NB4 (cell line): ENCODE measurements around the gene TRIM45.

Source experiments
- MYC ChIP-seq: IDR thresholded peaks from 2 replicates; pipeline ENCODE4 v1.6.1; 2011; ENCODE audit warnings: low read depth, low read length
- POLR2A ChIP-seq: IDR thresholded peaks from 2 replicates; pipeline ENCODE4 v1.6.1; 2011; ENCODE audit warnings: mild to moderate bottlenecking; ENCODE audit not compliant: insufficient read length; ENCODE audit errors: extremely low read depth
- TF ChIP-seq, protein P1 (sequence below): IDR thresholded peaks from one replicate; pipeline ENCODE4 v1.5.1; 2012; ENCODE audit warnings: low read depth, low read length
- TF ChIP-seq, protein P2 (sequence below): IDR thresholded peaks from 2 replicates; pipeline ENCODE4 v1.6.1; 2011; ENCODE audit warnings: low read depth, low read length

DNA sequence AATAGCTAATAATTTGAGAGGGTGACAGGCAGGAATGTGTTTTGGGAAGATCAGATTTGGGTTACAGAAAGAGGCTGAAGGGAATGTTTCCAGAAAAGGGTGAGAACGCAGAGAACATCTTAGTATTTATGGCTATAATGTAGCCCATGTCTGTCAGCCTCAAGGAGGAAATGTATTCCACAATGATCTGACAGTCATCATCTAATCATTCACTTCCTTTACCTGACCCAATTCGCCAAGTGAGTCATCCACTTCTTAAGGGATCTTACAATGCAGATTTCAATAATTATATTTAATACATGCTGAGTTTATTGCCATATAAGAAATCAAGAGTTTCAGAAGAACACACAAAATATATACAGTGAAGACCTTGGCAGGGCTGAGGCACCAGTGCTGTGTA, 10.8 kb downstream of the TRIM45 start:
- no peak for TF ChIP-seq POLR2A
- TF ChIP-seq, protein P1, sequence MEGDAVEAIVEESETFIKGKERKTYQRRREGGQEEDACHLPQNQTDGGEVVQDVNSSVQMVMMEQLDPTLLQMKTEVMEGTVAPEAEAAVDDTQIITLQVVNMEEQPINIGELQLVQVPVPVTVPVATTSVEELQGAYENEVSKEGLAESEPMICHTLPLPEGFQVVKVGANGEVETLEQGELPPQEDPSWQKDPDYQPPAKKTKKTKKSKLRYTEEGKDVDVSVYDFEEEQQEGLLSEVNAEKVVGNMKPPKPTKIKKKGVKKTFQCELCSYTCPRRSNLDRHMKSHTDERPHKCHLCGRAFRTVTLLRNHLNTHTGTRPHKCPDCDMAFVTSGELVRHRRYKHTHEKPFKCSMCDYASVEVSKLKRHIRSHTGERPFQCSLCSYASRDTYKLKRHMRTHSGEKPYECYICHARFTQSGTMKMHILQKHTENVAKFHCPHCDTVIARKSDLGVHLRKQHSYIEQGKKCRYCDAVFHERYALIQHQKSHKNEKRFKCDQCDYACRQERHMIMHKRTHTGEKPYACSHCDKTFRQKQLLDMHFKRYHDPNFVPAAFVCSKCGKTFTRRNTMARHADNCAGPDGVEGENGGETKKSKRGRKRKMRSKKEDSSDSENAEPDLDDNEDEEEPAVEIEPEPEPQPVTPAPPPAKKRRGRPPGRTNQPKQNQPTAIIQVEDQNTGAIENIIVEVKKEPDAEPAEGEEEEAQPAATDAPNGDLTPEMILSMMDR = no peak
- TF ChIP-seq MYC = no peak
- TF ChIP-seq, protein P2, sequence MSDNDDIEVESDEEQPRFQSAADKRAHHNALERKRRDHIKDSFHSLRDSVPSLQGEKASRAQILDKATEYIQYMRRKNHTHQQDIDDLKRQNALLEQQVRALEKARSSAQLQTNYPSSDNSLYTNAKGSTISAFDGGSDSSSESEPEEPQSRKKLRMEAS = no peak
